Measurements from ENCODE around the gene DDX4.

Gene DDX4

GRCh38 chr5:55866485-55866884 is 128.6 kb downstream of the DDX4 start:
- DNase-seq (ENCODE audit: low spot score), result no peak
